Neural cell (in vitro differentiated cells): Measurements from ENCODE around the gene CARD9. TPM values are rescaled to one million over a fixed set of nuclear protein-coding genes. Genes with fewer than 3 reads are reported as not detected.

Experiments
- H2AFZ ChIP-seq: fragments of 200-600, 300-800 bp; sonication (generic), shearing (Covaris generic); 2 replicates; pipeline ENCODE4 v1.6.0; 2014; ENCODE audit warnings: low read depth, mild to moderate bottlenecking, antibody characterized with exemption, low read length, moderate library complexity
- H3F3A ChIP-seq: fragments of 200-600 bp; shearing (Covaris generic); 2 replicates; pipeline ENCODE4 v1.6.1; 2016; ENCODE audit warnings: mild to moderate bottlenecking, moderate library complexity, mixed read lengths, antibody characterized with exemption, low read length; ENCODE audit not compliant: insufficient read depth, poor library complexity, severe bottlenecking
- H3K27ac ChIP-seq: fragments of 200-600, 300-800 bp; sonication (generic), shearing (Covaris generic); 2 replicates; pipeline ENCODE4 v1.5.1; 2014; ENCODE audit warnings: mild to moderate bottlenecking, low read length, moderate library complexity
- H3K27me3 ChIP-seq: fragments of 300-800, 200-600 bp; sonication (generic), shearing (Covaris generic); 2 replicates; pipeline ENCODE4 v1.6.0; 2014; ENCODE audit warnings: mild to moderate bottlenecking, low read depth, low read length, moderate library complexity; ENCODE audit not compliant: insufficient read depth
- H3K36me3 ChIP-seq: fragments of 300-800, 200-600 bp; sonication (generic), shearing (Covaris generic); 2 replicates; pipeline ENCODE4 v1.5.1; 2014; ENCODE audit warnings: mild to moderate bottlenecking, antibody characterized with exemption, low read length, moderate library complexity; ENCODE audit not compliant: insufficient read depth
- H3K4me2 ChIP-seq: fragments of 300-800, 200-600 bp; sonication (generic), shearing (Covaris generic); 2 replicates; pipeline ENCODE4 v1.6.0; 2014; ENCODE audit warnings: mild to moderate bottlenecking, low read length
- H3K4me3 ChIP-seq: fragments of 300-800, 200-600 bp; sonication (generic), shearing (Covaris generic); 2 replicates; pipeline ENCODE4 v1.5.1; 2014; ENCODE audit warnings: mild to moderate bottlenecking, low read length, moderate library complexity
- H3K79me2 ChIP-seq: fragments of 200-600 bp; shearing (Covaris generic); replicated peaks from 2 replicates; pipeline ENCODE4 v1.6.0; 2014; ENCODE audit warnings: mild to moderate bottlenecking, low read length, moderate library complexity; ENCODE audit not compliant: insufficient read depth
- H3K9ac ChIP-seq: fragments of 300-800, 200-600 bp; sonication (generic), shearing (Covaris generic); 2 replicates; pipeline ENCODE4 v1.6.1; 2016; ENCODE audit warnings: mild to moderate bottlenecking, low read length, mixed read lengths
- H3K9me2 ChIP-seq: fragments of 200-600 bp; shearing (Covaris generic); 2 replicates; pipeline ENCODE4 v1.6.1; 2016; ENCODE audit warnings: mild to moderate bottlenecking, low read length, mixed read lengths; ENCODE audit not compliant: insufficient read depth
- H3K9me3 ChIP-seq: fragments of 200-600, 300-800 bp; sonication (generic), shearing (Covaris generic); 2 replicates; pipeline ENCODE4 v1.6.1; 2016; ENCODE audit warnings: mild to moderate bottlenecking, mixed run types, low read length, moderate library complexity, mixed read lengths
- H4K20me1 ChIP-seq: fragments of 200-600 bp; shearing (Covaris generic); 2 replicates; pipeline ENCODE4 v1.6.1; 2016; ENCODE audit warnings: mild to moderate bottlenecking, mixed run types; ENCODE audit not compliant: insufficient read depth
- EP300 ChIP-seq: fragments of 450-650 bp; conservative IDR thresholded peaks from 2 replicates; pipeline ENCODE4 v1.6.1; 2014; ENCODE audit warnings: antibody characterized with exemption, mild to moderate bottlenecking, moderate library complexity; ENCODE audit not compliant: poor library complexity, severe bottlenecking
- EZH2 ChIP-seq: fragments of 200-600, 300-800 bp; shearing (Covaris generic), sonication (generic); IDR thresholded peaks from 2 replicates; pipeline ENCODE4 v1.6.1; 2014; ENCODE audit warnings: antibody characterized with exemption, low read length, borderline replicate concordance, mild to moderate bottlenecking; ENCODE audit not compliant: insufficient read depth, poor library complexity, severe bottlenecking
- MXI1 ChIP-seq: fragments of 450-650 bp; conservative IDR thresholded peaks from 2 replicates; pipeline ENCODE4 v1.6.1; 2014; ENCODE audit warnings: antibody characterized with exemption, mild to moderate bottlenecking; ENCODE audit not compliant: poor library complexity, severe bottlenecking
- POLR2AphosphoS5 ChIP-seq: IDR thresholded peaks from 2 replicates; pipeline ENCODE4 v1.6.1; 2012
- RAD21 ChIP-seq: fragments of 450-650 bp; conservative IDR thresholded peaks from 2 replicates; pipeline ENCODE4 v1.6.1; 2014; ENCODE audit warnings: antibody characterized with exemption, mild to moderate bottlenecking, moderate library complexity
- SMC3 ChIP-seq: fragments of 450-650 bp; conservative IDR thresholded peaks from 2 replicates; pipeline ENCODE4 v1.6.1; 2014; ENCODE audit warnings: antibody characterized with exemption, mild to moderate bottlenecking, moderate library complexity; ENCODE audit not compliant: poor library complexity
- TAF1 ChIP-seq: IDR thresholded peaks from 2 replicates; pipeline ENCODE4 v1.6.1; 2012; ENCODE audit warnings: low read depth
- polyA plus RNA-seq: library from polyadenylated mRNA; depleted of rRNA; stranded (reverse); fragments of >200 nt; gene quantifications from 2 replicates; pipeline ENCODE4 v1.2.3, GENCODE V29; 2014
- TF ChIP-seq, protein P1 (sequence below): fragments of 450-650 bp; IDR thresholded peaks from 2 replicates; pipeline ENCODE4 v1.5.1; 2014; ENCODE audit warnings: antibody characterized with exemption, mild to moderate bottlenecking, moderate library complexity; ENCODE audit not compliant: poor library complexity, severe bottlenecking
- TF ChIP-seq, protein P2 (sequence below): IDR thresholded peaks from 2 replicates; pipeline ENCODE4 v1.6.1; 2012; ENCODE audit warnings: borderline replicate concordance

The CARD9 gene
- polyA plus RNA-seq, 1 donor from 2014 or later: 0.77 TPM

DNA sequence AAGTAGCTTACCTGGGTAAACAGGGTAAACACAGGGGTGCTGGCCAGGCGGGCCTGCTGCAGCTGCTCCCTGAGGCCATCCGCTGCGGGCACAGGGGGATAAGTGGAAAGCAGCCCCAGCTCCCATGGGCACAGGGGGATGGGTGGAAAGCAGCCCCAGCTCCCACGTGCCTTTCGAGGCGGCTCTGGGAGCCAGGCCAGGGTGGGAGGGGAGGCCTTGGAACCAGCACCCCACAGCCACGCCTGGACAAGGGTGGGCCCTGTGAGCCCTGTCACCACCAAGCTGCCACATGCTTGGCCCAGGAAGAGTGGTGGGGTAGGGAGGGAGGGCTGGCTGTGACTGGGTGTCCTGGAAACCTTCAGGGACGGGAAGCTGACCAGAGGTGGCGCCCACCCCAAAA is 7.8 kb upstream of the CARD9 start:
- Histone ChIP-seq H3K27ac (no peak overlapping the region), H3K4me2 (no peak overlapping the region), H3K4me3 (no peak overlapping the region), H3K36me3 (no peaks in the 10 kb centered on the region), H3F3A (no peaks in the 10 kb centered on the region), H3K27me3 (no peaks in the 10 kb centered on the region), H3K9me3 (no peaks in the 10 kb centered on the region), H4K20me1 (no peaks in the 10 kb centered on the region), H3K9ac (no peak overlapping the region), H3K9me2 (no peaks in the 10 kb centered on the region), H2AFZ (no peak overlapping the region), H3K79me2 (no peaks in the 10 kb centered on the region)
- TF ChIP-seq RAD21: no peak
- TF ChIP-seq MXI1: no peak
- no peak for TF ChIP-seq EZH2
- no peak for TF ChIP-seq SMC3
- no peak for TF ChIP-seq TAF1
- TF ChIP-seq, protein P1, sequence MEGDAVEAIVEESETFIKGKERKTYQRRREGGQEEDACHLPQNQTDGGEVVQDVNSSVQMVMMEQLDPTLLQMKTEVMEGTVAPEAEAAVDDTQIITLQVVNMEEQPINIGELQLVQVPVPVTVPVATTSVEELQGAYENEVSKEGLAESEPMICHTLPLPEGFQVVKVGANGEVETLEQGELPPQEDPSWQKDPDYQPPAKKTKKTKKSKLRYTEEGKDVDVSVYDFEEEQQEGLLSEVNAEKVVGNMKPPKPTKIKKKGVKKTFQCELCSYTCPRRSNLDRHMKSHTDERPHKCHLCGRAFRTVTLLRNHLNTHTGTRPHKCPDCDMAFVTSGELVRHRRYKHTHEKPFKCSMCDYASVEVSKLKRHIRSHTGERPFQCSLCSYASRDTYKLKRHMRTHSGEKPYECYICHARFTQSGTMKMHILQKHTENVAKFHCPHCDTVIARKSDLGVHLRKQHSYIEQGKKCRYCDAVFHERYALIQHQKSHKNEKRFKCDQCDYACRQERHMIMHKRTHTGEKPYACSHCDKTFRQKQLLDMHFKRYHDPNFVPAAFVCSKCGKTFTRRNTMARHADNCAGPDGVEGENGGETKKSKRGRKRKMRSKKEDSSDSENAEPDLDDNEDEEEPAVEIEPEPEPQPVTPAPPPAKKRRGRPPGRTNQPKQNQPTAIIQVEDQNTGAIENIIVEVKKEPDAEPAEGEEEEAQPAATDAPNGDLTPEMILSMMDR: no peak
- TF ChIP-seq, protein P2, sequence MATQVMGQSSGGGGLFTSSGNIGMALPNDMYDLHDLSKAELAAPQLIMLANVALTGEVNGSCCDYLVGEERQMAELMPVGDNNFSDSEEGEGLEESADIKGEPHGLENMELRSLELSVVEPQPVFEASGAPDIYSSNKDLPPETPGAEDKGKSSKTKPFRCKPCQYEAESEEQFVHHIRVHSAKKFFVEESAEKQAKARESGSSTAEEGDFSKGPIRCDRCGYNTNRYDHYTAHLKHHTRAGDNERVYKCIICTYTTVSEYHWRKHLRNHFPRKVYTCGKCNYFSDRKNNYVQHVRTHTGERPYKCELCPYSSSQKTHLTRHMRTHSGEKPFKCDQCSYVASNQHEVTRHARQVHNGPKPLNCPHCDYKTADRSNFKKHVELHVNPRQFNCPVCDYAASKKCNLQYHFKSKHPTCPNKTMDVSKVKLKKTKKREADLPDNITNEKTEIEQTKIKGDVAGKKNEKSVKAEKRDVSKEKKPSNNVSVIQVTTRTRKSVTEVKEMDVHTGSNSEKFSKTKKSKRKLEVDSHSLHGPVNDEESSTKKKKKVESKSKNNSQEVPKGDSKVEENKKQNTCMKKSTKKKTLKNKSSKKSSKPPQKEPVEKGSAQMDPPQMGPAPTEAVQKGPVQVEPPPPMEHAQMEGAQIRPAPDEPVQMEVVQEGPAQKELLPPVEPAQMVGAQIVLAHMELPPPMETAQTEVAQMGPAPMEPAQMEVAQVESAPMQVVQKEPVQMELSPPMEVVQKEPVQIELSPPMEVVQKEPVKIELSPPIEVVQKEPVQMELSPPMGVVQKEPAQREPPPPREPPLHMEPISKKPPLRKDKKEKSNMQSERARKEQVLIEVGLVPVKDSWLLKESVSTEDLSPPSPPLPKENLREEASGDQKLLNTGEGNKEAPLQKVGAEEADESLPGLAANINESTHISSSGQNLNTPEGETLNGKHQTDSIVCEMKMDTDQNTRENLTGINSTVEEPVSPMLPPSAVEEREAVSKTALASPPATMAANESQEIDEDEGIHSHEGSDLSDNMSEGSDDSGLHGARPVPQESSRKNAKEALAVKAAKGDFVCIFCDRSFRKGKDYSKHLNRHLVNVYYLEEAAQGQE: no peak
- no peak for TF ChIP-seq POLR2AphosphoS5
- TF ChIP-seq EP300: no peak

DNA sequence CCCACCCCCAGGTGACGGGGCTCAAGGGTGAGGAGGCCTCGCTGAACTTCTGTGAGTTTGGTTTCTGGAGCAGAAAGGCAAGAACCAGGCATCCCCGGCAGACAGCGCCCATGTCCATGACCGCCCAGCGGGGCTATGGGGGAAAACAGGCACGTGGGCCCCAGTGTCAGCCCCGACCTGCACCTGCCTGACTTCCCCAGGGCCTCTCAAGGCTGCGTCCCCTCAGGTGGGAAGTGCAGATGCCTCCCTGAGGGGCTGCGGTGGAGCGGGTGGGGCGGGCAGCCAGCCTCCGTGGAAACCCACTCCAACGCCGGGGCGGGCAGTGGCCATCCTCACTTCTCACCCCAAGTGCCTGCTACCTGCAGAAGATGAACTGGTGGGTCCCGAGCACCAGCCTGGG is 6.9 kb upstream of the CARD9 start:
- no peak overlapping the region for H3K27ac ChIP-seq
- H3K4me2 ChIP-seq: no peak overlapping the region
- no peak overlapping the region for H3K9ac ChIP-seq
- no peaks in the 10 kb centered on the region for H4K20me1 ChIP-seq
- no peak for TF ChIP-seq MXI1
- TF ChIP-seq, protein P1: no peak
- TF ChIP-seq SMC3: no peak
- no peak for TF ChIP-seq EZH2
- no peak for TF ChIP-seq RAD21
- no peak for TF ChIP-seq POLR2AphosphoS5
- no peak for TF ChIP-seq TAF1
- no peaks in the 10 kb centered on the region for H3K9me2 ChIP-seq
- no peak overlapping the region for H3K4me3 ChIP-seq
- H2AFZ ChIP-seq: no peak overlapping the region
- H3K27me3 ChIP-seq: no peaks in the 10 kb centered on the region
- H3F3A ChIP-seq: no peaks in the 10 kb centered on the region
- no peaks in the 10 kb centered on the region for H3K36me3 ChIP-seq
- H3K9me3 ChIP-seq: no peaks in the 10 kb centered on the region
- H3K79me2 ChIP-seq: no peaks in the 10 kb centered on the region
